Fibroblast of lung (primary cell): Measurements from ENCODE around the gene ASAP2. TPM values are rescaled to one million over a fixed set of nuclear protein-coding genes. Genes with fewer than 3 reads are reported as not detected.

Experiments used
- DNase-seq, 2 donors: peaks; one replicate each; pipeline versions ENCODE4 v3.0.0 to v3.0.0-alpha.2; 2010; ENCODE audit warnings: low read depth in 2 of 2
- H2AFZ ChIP-seq: 2 replicates; pipeline ENCODE4 v1.5.1; 2012; ENCODE audit warnings: low read length, control low read depth, inconsistent platforms
- H3K27ac ChIP-seq: 2 replicates; pipeline ENCODE4 v1.5.1; 2011; ENCODE audit warnings: low read length, control low read depth; ENCODE audit not compliant: insufficient read depth
- H3K27me3 ChIP-seq: 2 replicates; pipeline ENCODE4 v1.5.1; 2011; ENCODE audit warnings: mild to moderate bottlenecking, low read length; ENCODE audit not compliant: control insufficient read depth, insufficient read depth
- H3K36me3 ChIP-seq: 2 replicates; pipeline ENCODE4 v1.5.1; 2011; ENCODE audit warnings: low read length; ENCODE audit not compliant: control insufficient read depth, insufficient read depth
- H3K4me1 ChIP-seq: 2 replicates; pipeline ENCODE4 v1.5.1; 2011; ENCODE audit warnings: low read length; ENCODE audit not compliant: control insufficient read depth, insufficient read depth; ENCODE audit errors: extremely low read depth
- H3K4me2 ChIP-seq: 2 replicates; pipeline ENCODE4 v1.5.1; 2011; ENCODE audit warnings: low read length, control low read depth; ENCODE audit not compliant: insufficient read depth; ENCODE audit errors: extremely low read depth
- H3K4me3 ChIP-seq, 4 experiments: fragments of 200-600 bp in 1 of 4; sonication (generic) in 1 of 4; replicated peaks in 1 of 4; 2 replicates each; pipeline ENCODE4 v1.5.1; 2011 to 2016; ENCODE audit warnings: low read length in 4 of 4, low read depth in 3 of 4, mild to moderate bottlenecking in 3 of 4, control low read depth in 2 of 4, inconsistent platforms in 1 of 4, mixed read lengths in 1 of 4; ENCODE audit not compliant: insufficient read depth in 1 of 4; ENCODE audit errors: control extremely low read depth in 1 of 4
- H3K79me2 ChIP-seq: 2 replicates; pipeline ENCODE4 v1.5.1; 2012; ENCODE audit warnings: mild to moderate bottlenecking, low read length, inconsistent platforms; ENCODE audit not compliant: control insufficient read depth, insufficient read depth
- H3K9ac ChIP-seq: 2 replicates; pipeline ENCODE4 v1.5.1; 2011; ENCODE audit warnings: mild to moderate bottlenecking, low read length, control low read depth; ENCODE audit not compliant: insufficient read depth
- H3K9me3 ChIP-seq: 2 replicates; pipeline ENCODE4 v1.5.1; 2012; ENCODE audit warnings: low read depth, low read length; ENCODE audit not compliant: control insufficient read depth, insufficient read depth
- H4K20me1 ChIP-seq: 2 replicates; pipeline ENCODE4 v1.5.1; 2011; ENCODE audit warnings: low read length; ENCODE audit not compliant: control insufficient read depth, insufficient read depth; ENCODE audit errors: extremely low read depth
- EZH2 ChIP-seq: IDR thresholded peaks from 2 replicates; pipeline ENCODE4 v1.5.1; 2012; ENCODE audit warnings: low read length, control low read depth, mild to moderate bottlenecking; ENCODE audit errors: missing control alignments
- polyA plus RNA-seq, 2 donors: library from polyadenylated mRNA; depleted of rRNA in 1 of 2; stranded (reverse) in 1 of 2; unstranded in 1 of 2; fragments of >200 nt; gene quantifications; 2 replicates each; pipeline ENCODE4 v1.2.1, GENCODE V29; 2011 to 2012; ENCODE audit warnings: missing spikeins in 1 of 2
- total RNA-seq: library from RNA; depleted of rRNA; stranded (reverse); fragments of >200 nt; gene quantifications from 2 replicates; pipeline ENCODE4 v1.2.1, GENCODE V29; 2014
- TF ChIP-seq, protein P1 (sequence below), 2 donors: IDR thresholded peaks in 1 of 2; conservative IDR thresholded peaks in 1 of 2; 1 replicate in 1 of 2; 2 replicates in 1 of 2; pipeline ENCODE4 v1.5.1; 2011 to 2012; ENCODE audit warnings: low read length in 2 of 2, control low read depth in 1 of 2, inconsistent platforms in 1 of 2, low read depth in 1 of 2, mild to moderate bottlenecking in 1 of 2

Gene ASAP2
- total and polyA plus RNA-seq, 2 donors (not counting 1 experiment from before 2014, with no cell fraction given): 19.2 to 19.9 TPM

DNA sequence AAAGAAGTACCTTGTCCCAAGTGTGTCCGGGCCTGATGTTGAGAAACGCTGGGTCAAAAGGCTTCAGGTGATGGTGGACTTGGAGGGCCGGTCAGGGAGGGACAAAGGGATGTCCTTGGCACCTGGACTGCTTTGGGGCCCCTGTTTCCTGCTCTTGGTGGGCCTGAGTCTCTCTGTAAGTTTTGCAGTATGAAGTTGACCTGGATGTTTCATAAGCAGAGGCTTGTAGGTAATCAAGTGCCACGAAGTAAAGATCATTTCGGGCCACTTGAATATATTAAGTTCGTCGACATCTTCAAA is 29.4 kb downstream of the ASAP2 start:
- Histone ChIP-seq H3K27ac (peak overlapping the region; percentile 77), H4K20me1 (no peaks in the 10 kb centered on the region), H3K9ac (no peak overlapping the region), H3K4me2 (no peak overlapping the region), H2AFZ (no peak overlapping the region), H3K79me2 (peaks cover 76% of the 10 kb centered on the region), H3K4me3 (no peak overlapping the region), H3K9me3 (no peaks in the 10 kb centered on the region), H3K36me3 (no peaks in the 10 kb centered on the region), H3K4me1 (peaks cover 27% of the 10 kb centered on the region), H3K27me3 (no peaks in the 10 kb centered on the region)
- TF ChIP-seq EZH2: no peak
- TF ChIP-seq, protein P1, sequence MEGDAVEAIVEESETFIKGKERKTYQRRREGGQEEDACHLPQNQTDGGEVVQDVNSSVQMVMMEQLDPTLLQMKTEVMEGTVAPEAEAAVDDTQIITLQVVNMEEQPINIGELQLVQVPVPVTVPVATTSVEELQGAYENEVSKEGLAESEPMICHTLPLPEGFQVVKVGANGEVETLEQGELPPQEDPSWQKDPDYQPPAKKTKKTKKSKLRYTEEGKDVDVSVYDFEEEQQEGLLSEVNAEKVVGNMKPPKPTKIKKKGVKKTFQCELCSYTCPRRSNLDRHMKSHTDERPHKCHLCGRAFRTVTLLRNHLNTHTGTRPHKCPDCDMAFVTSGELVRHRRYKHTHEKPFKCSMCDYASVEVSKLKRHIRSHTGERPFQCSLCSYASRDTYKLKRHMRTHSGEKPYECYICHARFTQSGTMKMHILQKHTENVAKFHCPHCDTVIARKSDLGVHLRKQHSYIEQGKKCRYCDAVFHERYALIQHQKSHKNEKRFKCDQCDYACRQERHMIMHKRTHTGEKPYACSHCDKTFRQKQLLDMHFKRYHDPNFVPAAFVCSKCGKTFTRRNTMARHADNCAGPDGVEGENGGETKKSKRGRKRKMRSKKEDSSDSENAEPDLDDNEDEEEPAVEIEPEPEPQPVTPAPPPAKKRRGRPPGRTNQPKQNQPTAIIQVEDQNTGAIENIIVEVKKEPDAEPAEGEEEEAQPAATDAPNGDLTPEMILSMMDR (conservative IDR thresholded peaks at IDR 0.05 in 1 of 2, IDR thresholded peaks at IDR 0.05 in 1 of 2; ENCODE audit: low read depth in 1 of 2, low read length in 2 of 2): no peak
- no peak for DNase-seq

DNA sequence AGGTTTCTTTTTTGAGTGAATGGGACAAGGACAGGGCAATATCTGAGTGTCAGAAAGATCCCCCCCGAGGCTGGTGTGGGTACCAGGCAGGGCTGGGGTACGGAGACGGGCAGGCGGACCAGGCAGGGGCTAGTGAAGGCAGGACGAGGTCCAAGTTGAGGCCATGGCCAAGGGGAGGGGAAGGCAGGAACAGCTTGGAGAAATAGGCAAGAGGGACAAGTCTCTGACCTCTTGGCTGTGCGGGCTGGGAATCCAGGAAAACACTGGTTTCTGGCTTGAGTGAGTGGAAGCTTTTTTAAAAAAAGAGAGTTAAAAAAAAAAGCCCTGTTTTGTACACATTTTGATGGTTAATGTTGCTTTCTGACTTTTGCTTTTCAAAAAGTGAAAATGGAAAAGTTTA is 30.3 kb downstream of the ASAP2 start:
- peak overlapping the region; percentile 85 for H3K4me2 ChIP-seq
- peak overlapping the region; percentile 79 for H3K27ac ChIP-seq
- no peaks in the 10 kb centered on the region for H4K20me1 ChIP-seq
- H3K4me1 ChIP-seq: peaks cover 23% of the 10 kb centered on the region
- H3K79me2 ChIP-seq: peaks cover 73% of the 10 kb centered on the region
- H3K4me3 ChIP-seq: peak overlapping the region in 1 of 4 experiments; percentile 8
- H3K9me3 ChIP-seq: no peaks in the 10 kb centered on the region
- H3K9ac ChIP-seq: peak overlapping the region; percentile 49
- H2AFZ ChIP-seq: peak overlapping the region; percentile 38
- DNase-seq: peak in 1 of 2 donors; percentile 35
- TF ChIP-seq, protein P1 (conservative IDR thresholded peaks at IDR 0.05 in 1 of 2, IDR thresholded peaks at IDR 0.05 in 1 of 2; ENCODE audit: low read depth in 1 of 2, low read length in 2 of 2): no peak
- no peak for TF ChIP-seq EZH2
- no peaks in the 10 kb centered on the region for H3K27me3 ChIP-seq
- no peaks in the 10 kb centered on the region for H3K36me3 ChIP-seq

- no peak for TF ChIP-seq EZH2
- TF ChIP-seq, protein P1 (conservative IDR thresholded peaks at IDR 0.05 in 1 of 2, IDR thresholded peaks at IDR 0.05 in 1 of 2; ENCODE audit: low read depth in 1 of 2, low read length in 2 of 2): no peak
Measured at GRCh38 chr2:9237831-9238230, 31.2 kb downstream of the ASAP2 start.

More at GRCh38 chr2:9237831-9238230, 31.2 kb downstream of the ASAP2 start:
- Histone ChIP-seq H2AFZ (no peak overlapping the region), H3K4me3 (no peak overlapping the region), H3K4me2 (no peak overlapping the region), H3K36me3 (no peaks in the 10 kb centered on the region), H3K9me3 (no peaks in the 10 kb centered on the region), H3K4me1 (peaks cover 23% of the 10 kb centered on the region), H4K20me1 (no peaks in the 10 kb centered on the region), H3K79me2 (peaks cover 75% of the 10 kb centered on the region), H3K27ac (no peak overlapping the region), H3K9ac (no peak overlapping the region), H3K27me3 (no peaks in the 10 kb centered on the region)
- DNase-seq: no peak
